HepG2 (cell line): ENCODE measurements around the gene POP7. TPM values are rescaled to one million over a fixed set of nuclear protein-coding genes. Genes with fewer than 3 reads are reported as not detected.

ENCODE experiments used
- DNMT1 ChIP-seq: sonication (generic); formaldehyde crosslinking; IDR thresholded peaks from 2 replicates; pipeline ENCODE4 v1.5.1; 2020; ENCODE audit warnings: mild to moderate bottlenecking, missing genetic modification reagents
- ETS1 ChIP-seq: sonication (generic); formaldehyde crosslinking; IDR thresholded peaks from 2 replicates; pipeline ENCODE4 v1.4.0; 2020; ENCODE audit warnings: missing genetic modification reagents
- FOXC1 ChIP-seq: sonication (generic); formaldehyde crosslinking; IDR thresholded peaks from 2 replicates; pipeline ENCODE4 v1.8.0; 2022; ENCODE audit warnings: mild to moderate bottlenecking, missing genetic modification reagents, borderline replicate concordance
- GATA4 ChIP-seq: sonication (generic); IDR thresholded peaks from 2 replicates; pipeline ENCODE4 v1.6.1; 2016; ENCODE audit warnings: antibody characterized with exemption, low read depth, borderline replicate concordance
- HMGA1 ChIP-seq: sonication (generic); formaldehyde crosslinking; conservative IDR thresholded peaks from 2 replicates; pipeline ENCODE4 v1.4.0; 2020; ENCODE audit warnings: missing genetic modification reagents
- HOMEZ ChIP-seq: IDR thresholded peaks from 2 replicates; pipeline ENCODE4 v1.6.1; 2016; ENCODE audit warnings: low read depth
- JUND ChIP-seq: sonication (generic); formaldehyde crosslinking; IDR thresholded peaks from 2 replicates; pipeline ENCODE4 v1.8.0; 2022; ENCODE audit warnings: mild to moderate bottlenecking, missing genetic modification reagents
- KDM4B ChIP-seq: sonication (generic); formaldehyde crosslinking; IDR thresholded peaks from 2 replicates; pipeline ENCODE4 v1.4.0; 2020; ENCODE audit warnings: missing genetic modification reagents
- MLLT10 ChIP-seq: sonication (generic); formaldehyde crosslinking; IDR thresholded peaks from 2 replicates; pipeline ENCODE4 v1.4.0; 2020; ENCODE audit warnings: missing genetic modification reagents
- MTERF4 ChIP-seq: sonication (generic); formaldehyde crosslinking; IDR thresholded peaks from 2 replicates; pipeline ENCODE4 v1.8.0; 2023; ENCODE audit warnings: mild to moderate bottlenecking, missing genetic modification reagents
- PAWR ChIP-seq: sonication (generic); formaldehyde crosslinking; IDR thresholded peaks from 2 replicates; pipeline ENCODE4 v1.4.0; 2020; ENCODE audit warnings: missing genetic modification reagents, mild to moderate bottlenecking, borderline replicate concordance
- PHF8 ChIP-seq: sonication (generic); formaldehyde crosslinking; IDR thresholded peaks from 2 replicates; pipeline ENCODE4 v1.5.0; 2020; ENCODE audit warnings: missing genetic modification reagents
- PPARG ChIP-seq: conservative IDR thresholded peaks from 2 replicates; pipeline ENCODE4 v1.6.1; 2016; ENCODE audit warnings: missing biosample characterization, missing genetic modification reagents
- RBFOX2 ChIP-seq: fragments of 200-400 bp; formaldehyde crosslinking; IDR thresholded peaks from 2 replicates; pipeline ENCODE4 v1.6.1; 2017; ENCODE audit warnings: low read depth, mild to moderate bottlenecking, low read length
- SATB2 ChIP-seq: sonication (generic); formaldehyde crosslinking; IDR thresholded peaks from 2 replicates; pipeline ENCODE4 v1.5.0; 2020; ENCODE audit warnings: missing genetic modification reagents
- SP2 ChIP-seq: sonication (generic); formaldehyde crosslinking; IDR thresholded peaks from 2 replicates; pipeline ENCODE4 v1.5.1; 2020; ENCODE audit warnings: mild to moderate bottlenecking, missing genetic modification reagents
- TCF7 ChIP-seq: sonication (generic); IDR thresholded peaks from 2 replicates; pipeline ENCODE4 v1.6.1; 2016; ENCODE audit warnings: antibody characterized with exemption, low read depth
- TEF ChIP-seq: sonication (generic); formaldehyde crosslinking; IDR thresholded peaks from 2 replicates; pipeline ENCODE4 v1.5.0; 2020; ENCODE audit warnings: missing genetic modification reagents
- ZNF263 ChIP-seq: sonication (generic); formaldehyde crosslinking; IDR thresholded peaks from 2 replicates; pipeline ENCODE4 v1.4.0; 2020; ENCODE audit warnings: missing genetic modification reagents
- ZNF619 ChIP-seq: sonication (generic); formaldehyde crosslinking; IDR thresholded peaks from 2 replicates; pipeline ENCODE4 v1.4.0; 2020; ENCODE audit warnings: mild to moderate bottlenecking, missing genetic modification reagents
- ZNF687 ChIP-seq: sonication (generic); formaldehyde crosslinking; IDR thresholded peaks from 2 replicates; pipeline ENCODE4 v1.5.1; 2020; ENCODE audit warnings: mild to moderate bottlenecking, missing genetic modification reagents, moderate library complexity
- ZNF772 ChIP-seq: sonication (generic); formaldehyde crosslinking; IDR thresholded peaks from 2 replicates; pipeline ENCODE4 v1.5.0; 2020; ENCODE audit warnings: mild to moderate bottlenecking, missing genetic modification reagents
- ZNF788 ChIP-seq: sonication (generic); formaldehyde crosslinking; IDR thresholded peaks from 2 replicates; pipeline ENCODE4 v1.5.0; 2020; ENCODE audit warnings: mild to moderate bottlenecking, missing genetic modification reagents, borderline replicate concordance
- polyA plus RNA-seq, 8 experiments: library from polyadenylated mRNA; depleted of rRNA in 3 of 8; stranded (reverse) in 7 of 8; unstranded in 1 of 8; fragments of >200 nt; fragmentation: Illumina TruSeq in 4 of 8; extraction: Trizol in 4 of 8; gene quantifications; 2 replicates each; pipeline versions ENCODE4 v1.2.1 to v1.2.3, GENCODE V29; 2011 to 2016; ENCODE audit warnings: low read depth in 4 of 8, missing spikeins in 1 of 8, mixed read lengths in 1 of 8; ENCODE audit not compliant: insufficient read depth in 1 of 8
- total RNA-seq, 5 experiments: library from RNA; depleted of rRNA; stranded (reverse); fragments of >200 nt; fragmentation: Illumina TruSeq; extraction: Trizol; gene quantifications; 2 replicates each; pipeline ENCODE4 v1.2.3, GENCODE V29; 2016; ENCODE audit warnings: low read depth in 1 of 5

The POP7 gene
- total and polyA plus RNA-seq, 2 of the 13 experiments (the other 11 are each of a cell fraction or from before 2014, with no cell fraction given): 63.9 to 91.1 TPM

DNA sequence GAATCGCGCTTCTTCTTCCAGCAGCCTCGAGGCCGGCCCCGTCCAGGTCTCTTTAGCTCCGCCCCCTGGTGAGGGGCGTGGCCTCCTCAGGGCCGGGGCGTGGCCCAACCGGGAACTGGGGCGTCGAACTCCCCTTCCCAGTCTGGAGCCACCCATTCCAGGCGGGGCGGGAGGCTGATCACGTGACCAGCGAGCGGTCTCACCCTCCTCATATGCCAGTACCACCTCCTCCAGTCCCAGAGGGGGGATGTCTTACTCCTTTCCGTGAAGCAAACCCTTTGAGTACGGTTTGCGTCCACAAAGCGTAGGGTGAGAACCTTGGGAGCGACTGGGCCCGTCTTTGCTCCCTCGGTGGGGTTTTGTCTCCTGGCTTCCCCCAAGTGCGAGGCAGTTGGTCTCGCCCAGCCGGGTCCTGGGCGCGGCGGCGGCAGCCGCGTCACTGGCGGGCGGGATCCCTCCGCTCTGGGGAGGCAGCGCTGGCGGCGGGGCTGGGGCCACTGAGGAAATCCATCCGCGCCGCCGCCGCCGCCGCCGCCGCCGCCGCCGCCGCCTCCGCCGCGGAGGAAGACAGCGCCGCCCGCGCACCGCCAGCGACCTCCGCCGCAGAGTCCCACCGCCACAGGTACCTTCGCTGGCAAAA lies 32.5 kb upstream of the POP7 start, which contains the start of gene GNB2 (continued):
- no peak for TF ChIP-seq MTERF4 (CRISPR knock-in tag)
- peak; percentile 21; the same call in 1 of the 2 replicates for TF ChIP-seq ZNF263 (CRISPR knock-in tag)
- TF ChIP-seq MLLT10 (CRISPR knock-in tag): no peak
- no peak for TF ChIP-seq PPARG (CRISPR knock-in tag)
- TF ChIP-seq HOMEZ: 0 out of 2 replicates have a peak, but pooled peaks have one; percentile 16
- no peak for TF ChIP-seq ZNF619 (CRISPR knock-in tag)
- no peak for TF ChIP-seq TCF7
- TF ChIP-seq ZNF788 (CRISPR knock-in tag): peak; percentile 66; the same call in 1 of the 2 replicates
- TF ChIP-seq RBFOX2: no peak; the same call in 1 of the 2 replicates
- no peak for TF ChIP-seq PAWR (CRISPR knock-in tag)
- peak; percentile 58 for TF ChIP-seq PHF8 (CRISPR knock-in tag)
- no peak for TF ChIP-seq KDM4B
- TF ChIP-seq JUND (CRISPR knock-in tag): no peak
- no peak for TF ChIP-seq TEF
- TF ChIP-seq SATB2 (CRISPR knock-in tag): no peak
- TF ChIP-seq SP2: no peak
- peak; percentile 74 for TF ChIP-seq ZNF687
- peak; percentile 54; the same call in 1 of the 2 replicates for TF ChIP-seq ZNF772 (CRISPR knock-in tag)
- TF ChIP-seq GATA4: no peak
- TF ChIP-seq HMGA1: no peak
- TF ChIP-seq ETS1 (CRISPR knock-in tag): no peak
- TF ChIP-seq DNMT1 (CRISPR knock-in tag): peak; percentile 75; the same call in 1 of the 2 replicates
- no peak for TF ChIP-seq FOXC1 (CRISPR knock-in tag)
